SK-N-SH (cell line): Measurements from ENCODE around the gene PCSK5. TPM values are rescaled to one million over a fixed set of nuclear protein-coding genes. Genes with fewer than 3 reads are reported as not detected.

Experiments
- CTCF ChIA-PET: fragments of 300-600, 350-600 bp; formaldehyde crosslinking; extraction: SDS; loops from one replicate; lab custom pipeline; 2021; lab: Yijun Ruan, JAX
- POLR2A ChIA-PET: fragments of 350-600 bp; sonication (Branson Sonifier 250); formaldehyde crosslinking; extraction: SDS; loops from one replicate; lab custom pipeline; 2020; ENCODE audit warnings: antibody characterized with exemption, inconsistent platforms; lab: Yijun Ruan, JAX
- DNase-seq: peaks from one replicate; pipeline ENCODE4 v3.0.0; 2012
- H2AFZ ChIP-seq: fragments of 200-600 bp; sonication (generic); 2 replicates; pipeline ENCODE4 v1.8.1; 2016; ENCODE audit warnings: antibody characterized with exemption, mild to moderate bottlenecking, low read depth
- H3F3A ChIP-seq: fragments of 200-600 bp; sonication (generic); replicated peaks from 2 replicates; pipeline ENCODE3; 2016; ENCODE audit warnings: antibody characterized with exemption, mild to moderate bottlenecking; ENCODE audit not compliant: insufficient read depth
- H3K27ac ChIP-seq, 2 experiments: fragments of 200-500 bp in 1 of 2; fragments of 200-600 bp in 1 of 2; sonication (Bioruptor generic) in 1 of 2; sonication (generic), shearing (Covaris generic) in 1 of 2; 2 replicates each; pipeline versions ENCODE4 v1.5.1 to v1.6.1; 2014 to 2016; ENCODE audit warnings: low read depth in 2 of 2, inconsistent platforms in 1 of 2, low read length in 1 of 2, mild to moderate bottlenecking in 1 of 2, mixed read lengths in 1 of 2
- H3K27me3 ChIP-seq: fragments of 200-600 bp; sonication (generic), shearing (Covaris generic); 2 replicates; pipeline ENCODE4 v1.6.1; 2016; ENCODE audit warnings: mixed run types; ENCODE audit not compliant: insufficient read depth
- H3K36me3 ChIP-seq, 2 experiments: fragments of 200-500 bp in 1 of 2; fragments of 200-600 bp in 1 of 2; sonication (Bioruptor generic) in 1 of 2; sonication (generic) in 1 of 2; replicated peaks in 1 of 2; 2 replicates each; pipeline versions ENCODE3 to v1.5.1; 2014 to 2016; ENCODE audit warnings: low read length in 1 of 2, mild to moderate bottlenecking in 1 of 2; ENCODE audit not compliant: insufficient read depth in 2 of 2, control insufficient read depth in 1 of 2
- H3K4me1 ChIP-seq, 2 experiments: fragments of 200-500 bp in 1 of 2; fragments of 200-600 bp in 1 of 2; sonication (Bioruptor generic) in 1 of 2; sonication (generic), shearing (Covaris generic) in 1 of 2; 2 replicates each; pipeline versions ENCODE4 v1.5.1 to v1.6.1; 2014 to 2016; ENCODE audit warnings: low read depth in 1 of 2, low read length in 1 of 2, mixed run types in 1 of 2; ENCODE audit not compliant: insufficient read depth in 2 of 2, control insufficient read depth in 1 of 2
- H3K4me2 ChIP-seq: fragments of 200-600 bp; sonication (generic), shearing (Covaris generic); 2 replicates; pipeline ENCODE4 v1.6.1; 2017; ENCODE audit warnings: mixed run types
- H3K4me3 ChIP-seq, 2 experiments: fragments of 200-500 bp in 1 of 2; fragments of 200-600 bp in 1 of 2; sonication (Bioruptor generic) in 1 of 2; sonication (generic), shearing (Covaris generic) in 1 of 2; 2 replicates each; pipeline versions ENCODE4 v1.5.1 to v1.8.1; 2014 to 2016; ENCODE audit warnings: low read depth in 2 of 2, inconsistent platforms in 1 of 2, low read length in 1 of 2, mild to moderate bottlenecking in 1 of 2, mixed read lengths in 1 of 2, moderate library complexity in 1 of 2
- H3K79me2 ChIP-seq: fragments of 200-600 bp; sonication (generic); 2 replicates; pipeline ENCODE4 v1.8.1; 2017; ENCODE audit warnings: mild to moderate bottlenecking; ENCODE audit not compliant: insufficient read depth
- H3K9ac ChIP-seq: fragments of 200-600 bp; sonication (generic); 2 replicates; pipeline ENCODE4 v1.6.1; 2017; ENCODE audit warnings: mixed run types
- H3K9me2 ChIP-seq: fragments of 200-600 bp; sonication (generic); 2 replicates; pipeline ENCODE4 v1.6.1; 2017; ENCODE audit warnings: mixed run types
- H3K9me3 ChIP-seq: fragments of 200-600 bp; sonication (generic); 2 replicates; pipeline ENCODE4 v1.6.1; 2017; ENCODE audit warnings: mixed run types, mild to moderate bottlenecking, moderate library complexity
- H4K20me1 ChIP-seq: fragments of 200-600 bp; sonication (generic); 2 replicates; pipeline ENCODE4 v1.6.1; 2017; ENCODE audit warnings: mild to moderate bottlenecking, mixed run types; ENCODE audit not compliant: insufficient read depth
- CHD2 ChIP-seq: fragments of 150-350 bp; IDR thresholded peaks from 2 replicates; pipeline ENCODE4 v1.6.1; 2018; ENCODE audit warnings: low read length; ENCODE audit not compliant: partially characterized antibody
- FOXM1 ChIP-seq: IDR thresholded peaks from 2 replicates; pipeline ENCODE4 v1.4.0; 2012; ENCODE audit warnings: low read depth, mild to moderate bottlenecking
- GATA2 ChIP-seq: sonication (generic); formaldehyde crosslinking; IDR thresholded peaks from 2 replicates; pipeline ENCODE4 v1.5.0; 2020; ENCODE audit warnings: mild to moderate bottlenecking, missing genetic modification reagents
- RCOR1 ChIP-seq: fragments of 150-350 bp; IDR thresholded peaks from 2 replicates; pipeline ENCODE4 v1.6.1; 2017; ENCODE audit warnings: antibody characterized with exemption, low read length
- SMC3 ChIP-seq: IDR thresholded peaks from 2 replicates; pipeline ENCODE4 v1.6.1; 2012; ENCODE audit warnings: low read depth, low read length, improper control_type of control experiment
- WGBS: methylation state at CpG from one replicate; pipeline ENCODE4 v1.1.6; 2017; ENCODE audit warnings: low lambda C conversion rate; 5-methylcytosine and 5-hydroxymethylcytosine counted together
- polyA plus RNA-seq, 3 experiments: library from polyadenylated mRNA; depleted of rRNA; stranded (reverse); fragments of >200 nt; gene quantifications; 2 replicates each; pipeline ENCODE4 v1.2.3, GENCODE V29; 2012
- TF ChIP-seq, protein P1 (sequence below): IDR thresholded peaks from 2 replicates; pipeline ENCODE4 v1.4.0; 2012; ENCODE audit warnings: low read depth, borderline replicate concordance
- TF ChIP-seq, protein P2 (sequence below): fragments of 200-600 bp; sonication (generic); IDR thresholded peaks from 2 replicates; pipeline ENCODE4 v1.6.1; 2017; ENCODE audit warnings: antibody characterized with exemption, mild to moderate bottlenecking, moderate library complexity

Gene PCSK5
- polyA plus RNA-seq, 1 of the 3 experiments (the other 2 are of a cell fraction), result 0.08 TPM

DNA sequence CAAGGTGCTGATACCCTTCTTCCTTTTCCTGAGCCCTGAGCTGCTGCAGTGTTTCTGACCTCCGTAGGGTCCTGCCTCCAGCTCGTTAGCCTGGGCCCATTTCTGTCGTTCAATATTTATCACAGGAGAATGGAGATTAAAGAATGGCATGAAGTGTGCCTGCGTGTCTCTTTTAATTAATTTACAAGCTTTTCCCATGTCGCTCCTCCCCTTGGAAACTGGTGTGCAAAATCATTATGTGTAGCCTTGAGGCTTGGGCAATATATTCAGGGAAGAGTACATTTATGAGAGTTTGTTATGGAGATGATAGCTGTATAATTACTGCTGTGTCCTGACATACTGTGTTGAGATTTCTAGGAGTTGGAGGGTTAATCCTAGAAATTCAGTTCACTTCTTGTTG is 99.7 kb downstream of the PCSK5 start:
- Histone ChIP-seq H3K27me3 (no peaks in the 10 kb centered on the region), H3F3A (no peaks in the 10 kb centered on the region), H3K9me2 (no peaks in the 10 kb centered on the region), H3K9ac (no peak overlapping the region), H2AFZ (no peak overlapping the region), H3K36me3 (no peaks in the 10 kb centered on the region)
- 14% methylated on average over 5 of the region's 5 CpGs for WGBS
- no peak for DNase-seq
- TF ChIP-seq, protein P1, sequence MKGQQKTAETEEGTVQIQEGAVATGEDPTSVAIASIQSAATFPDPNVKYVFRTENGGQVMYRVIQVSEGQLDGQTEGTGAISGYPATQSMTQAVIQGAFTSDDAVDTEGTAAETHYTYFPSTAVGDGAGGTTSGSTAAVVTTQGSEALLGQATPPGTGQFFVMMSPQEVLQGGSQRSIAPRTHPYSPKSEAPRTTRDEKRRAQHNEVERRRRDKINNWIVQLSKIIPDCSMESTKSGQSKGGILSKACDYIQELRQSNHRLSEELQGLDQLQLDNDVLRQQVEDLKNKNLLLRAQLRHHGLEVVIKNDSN, result no peak
- TF ChIP-seq, all 33 proteins: peak for 0
- Histone ChIP-seq H3K4me3 (no peak overlapping the region), H3K79me2 (no peaks in the 10 kb centered on the region), H3K27ac (no peak overlapping the region), H4K20me1 (no peaks in the 10 kb centered on the region), H3K4me1 (no peaks in the 10 kb centered on the region), H3K4me2 (no peak overlapping the region), H3K9me3 (no peaks in the 10 kb centered on the region)
- CTCF ChIA-PET, result interaction anchor here (1.7 kb wide), 1 partner anchor 11 kb away, joined by 6 read pairs; no protein-coding TSS in a partner anchor
- POLR2A ChIA-PET, result no interaction called here

DNA sequence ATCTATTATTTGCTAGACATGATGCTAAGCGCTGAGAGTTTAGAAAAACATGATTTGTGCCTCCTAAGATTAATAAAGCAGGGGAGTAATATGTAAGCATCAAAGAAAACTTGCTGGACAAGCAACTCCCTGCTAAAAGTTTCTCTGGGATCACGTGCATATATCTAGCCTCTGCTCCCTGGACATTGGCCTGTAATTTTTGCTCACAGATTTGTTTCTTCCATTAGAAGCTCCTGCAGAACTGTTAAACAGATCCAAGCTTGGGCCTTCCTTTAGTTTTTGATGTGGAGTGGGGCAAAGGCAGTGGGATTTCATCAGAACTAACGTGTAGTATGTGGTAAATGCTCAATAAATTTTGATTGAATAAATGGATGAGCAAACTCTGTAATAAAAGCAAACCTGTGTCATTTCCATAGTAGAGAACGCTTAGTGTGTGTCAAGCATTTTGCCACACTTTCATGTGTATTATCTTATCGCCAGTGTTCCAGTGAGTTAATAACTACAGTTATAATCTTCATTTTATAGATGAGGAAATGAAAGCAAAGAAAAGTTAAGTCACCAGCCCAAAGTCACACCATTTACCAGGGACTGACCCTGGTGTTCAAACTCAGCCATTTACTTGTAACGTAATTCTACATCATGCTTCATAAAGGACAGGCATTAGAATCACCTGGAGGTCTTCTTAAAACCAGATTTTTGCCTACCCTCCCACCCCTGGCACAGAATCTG is 100.3 kb downstream of the PCSK5 start:
- Histone ChIP-seq H3K4me3 (no peak overlapping the region), H4K20me1 (no peaks in the 10 kb centered on the region), H3K36me3 (no peaks in the 10 kb centered on the region), H3K4me2 (no peak overlapping the region), H3K27me3 (no peaks in the 10 kb centered on the region), H3F3A (no peaks in the 10 kb centered on the region), H3K9me2 (no peaks in the 10 kb centered on the region), H3K9me3 (no peaks in the 10 kb centered on the region), H3K4me1 (no peaks in the 10 kb centered on the region), H3K79me2 (no peaks in the 10 kb centered on the region), H3K9ac (no peak overlapping the region), H2AFZ (no peak overlapping the region), H3K27ac (no peak overlapping the region)
- no peak for DNase-seq
- TF ChIP-seq RCOR1, result no peak
- no peak for TF ChIP-seq GATA2 (CRISPR knock-in tag)
- TF ChIP-seq, protein P2, sequence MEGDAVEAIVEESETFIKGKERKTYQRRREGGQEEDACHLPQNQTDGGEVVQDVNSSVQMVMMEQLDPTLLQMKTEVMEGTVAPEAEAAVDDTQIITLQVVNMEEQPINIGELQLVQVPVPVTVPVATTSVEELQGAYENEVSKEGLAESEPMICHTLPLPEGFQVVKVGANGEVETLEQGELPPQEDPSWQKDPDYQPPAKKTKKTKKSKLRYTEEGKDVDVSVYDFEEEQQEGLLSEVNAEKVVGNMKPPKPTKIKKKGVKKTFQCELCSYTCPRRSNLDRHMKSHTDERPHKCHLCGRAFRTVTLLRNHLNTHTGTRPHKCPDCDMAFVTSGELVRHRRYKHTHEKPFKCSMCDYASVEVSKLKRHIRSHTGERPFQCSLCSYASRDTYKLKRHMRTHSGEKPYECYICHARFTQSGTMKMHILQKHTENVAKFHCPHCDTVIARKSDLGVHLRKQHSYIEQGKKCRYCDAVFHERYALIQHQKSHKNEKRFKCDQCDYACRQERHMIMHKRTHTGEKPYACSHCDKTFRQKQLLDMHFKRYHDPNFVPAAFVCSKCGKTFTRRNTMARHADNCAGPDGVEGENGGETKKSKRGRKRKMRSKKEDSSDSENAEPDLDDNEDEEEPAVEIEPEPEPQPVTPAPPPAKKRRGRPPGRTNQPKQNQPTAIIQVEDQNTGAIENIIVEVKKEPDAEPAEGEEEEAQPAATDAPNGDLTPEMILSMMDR, result no peak
- POLR2A ChIA-PET, result no interaction called here
- CTCF ChIA-PET, result interaction anchor here (1.0 to 1.7 kb wide), 2 partner anchors 10 to 11 kb away, joined by 4 to 6 read pairs; no protein-coding TSS in a partner anchor
- 9% methylated on average over 6 of the region's 6 CpGs for WGBS

DNA sequence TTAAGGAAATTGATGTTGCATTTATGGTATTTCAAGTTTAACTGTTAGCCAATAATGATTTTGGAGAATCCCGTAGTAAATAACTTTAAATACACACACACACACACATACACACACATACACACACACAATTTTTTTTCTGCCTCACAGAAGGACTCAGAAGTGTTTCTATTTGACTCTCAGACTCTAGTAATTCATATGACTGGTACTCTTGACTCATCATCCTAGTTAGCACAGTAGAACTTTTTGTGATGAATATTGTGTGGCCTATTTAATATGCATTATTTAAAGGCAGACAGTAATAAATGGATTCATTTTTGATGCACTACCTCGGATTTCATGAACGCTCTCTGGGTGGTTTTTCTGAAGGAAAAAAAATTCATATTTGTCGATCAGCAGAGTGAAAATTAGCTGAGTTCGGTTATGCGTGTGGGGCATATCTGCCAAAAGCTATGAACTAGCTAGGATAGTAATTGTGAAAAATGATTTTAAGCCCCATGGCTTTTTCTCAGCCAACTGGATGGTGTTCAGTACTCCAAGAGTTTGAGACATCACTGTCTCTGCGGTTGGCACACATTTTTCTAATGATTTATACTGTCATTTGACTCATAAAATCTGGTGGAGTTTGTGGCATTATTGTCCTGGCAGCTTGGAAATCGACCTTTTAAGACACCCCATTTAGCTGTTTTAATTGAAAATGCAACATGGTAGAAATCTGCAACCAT is 102.2 kb downstream of the PCSK5 start:
- Histone ChIP-seq H3K36me3 (no peaks in the 10 kb centered on the region), H3K27ac (no peak overlapping the region), H3K9me2 (no peaks in the 10 kb centered on the region), H3K4me2 (no peak overlapping the region), H3K4me1 (no peaks in the 10 kb centered on the region), H4K20me1 (no peaks in the 10 kb centered on the region), H3F3A (no peaks in the 10 kb centered on the region), H3K9ac (no peak overlapping the region), H2AFZ (no peak overlapping the region), H3K79me2 (no peaks in the 10 kb centered on the region), H3K27me3 (no peaks in the 10 kb centered on the region), H3K4me3 (no peak overlapping the region), H3K9me3 (no peaks in the 10 kb centered on the region)
- 10% methylated on average over 8 of the region's 8 CpGs for WGBS
- CTCF ChIA-PET, result interaction anchor here (1.6 kb wide), 1 partner anchor 12 kb away, joined by 3 read pairs; no protein-coding TSS in a partner anchor
- TF ChIP-seq FOXM1 (no peak), CHD2 (no peak), SMC3 (no peak)
- POLR2A ChIA-PET, result no interaction called here
- no peak for DNase-seq
